GM10266 (cell line): ENCODE data around the gene ANKS1B.
A peak's percentile ranks its signal among the peaks of the same experiment; 100 is the strongest.
"Not testable (repeated sequence)": the region's sequence is repeated elsewhere in the genome, so short reads cannot be mapped to it uniquely, and the experiment has no call there.

ENCODE experiments used
- DNase-seq: peaks from one replicate; pipeline ENCODE4 v3.0.0; 2012; ENCODE audit errors: extremely low spot score
- TF ChIP-seq, protein P1 (sequence below): IDR thresholded peaks from 2 replicates; pipeline ENCODE4 v1.5.1; 2012; ENCODE audit warnings: mild to moderate bottlenecking, low read depth; ENCODE audit not compliant: control insufficient read depth, insufficient read depth; ENCODE audit errors: missing control alignments

Gene ANKS1B

DNA sequence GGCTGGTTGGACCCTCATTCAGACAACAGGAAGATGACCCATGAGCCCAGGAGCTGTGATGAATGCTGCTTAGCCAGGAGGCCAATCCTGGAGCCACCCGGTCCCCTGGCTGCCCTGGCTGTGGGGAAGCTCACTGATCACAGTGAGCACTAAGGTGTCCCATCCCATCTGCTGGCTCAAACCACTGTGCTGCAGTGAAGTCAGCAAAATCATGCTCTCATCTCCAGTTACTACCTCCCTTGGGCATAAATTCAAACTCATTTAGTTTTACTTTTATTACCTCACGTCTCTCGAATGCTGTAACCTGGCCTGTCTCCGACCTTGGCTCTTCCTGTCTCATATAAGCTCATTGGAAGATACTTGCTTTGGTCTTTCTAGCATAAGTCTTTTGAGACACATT is 1227.3 kb downstream of the ANKS1B start:
- DNase-seq = no peak
- TF ChIP-seq, protein P1, sequence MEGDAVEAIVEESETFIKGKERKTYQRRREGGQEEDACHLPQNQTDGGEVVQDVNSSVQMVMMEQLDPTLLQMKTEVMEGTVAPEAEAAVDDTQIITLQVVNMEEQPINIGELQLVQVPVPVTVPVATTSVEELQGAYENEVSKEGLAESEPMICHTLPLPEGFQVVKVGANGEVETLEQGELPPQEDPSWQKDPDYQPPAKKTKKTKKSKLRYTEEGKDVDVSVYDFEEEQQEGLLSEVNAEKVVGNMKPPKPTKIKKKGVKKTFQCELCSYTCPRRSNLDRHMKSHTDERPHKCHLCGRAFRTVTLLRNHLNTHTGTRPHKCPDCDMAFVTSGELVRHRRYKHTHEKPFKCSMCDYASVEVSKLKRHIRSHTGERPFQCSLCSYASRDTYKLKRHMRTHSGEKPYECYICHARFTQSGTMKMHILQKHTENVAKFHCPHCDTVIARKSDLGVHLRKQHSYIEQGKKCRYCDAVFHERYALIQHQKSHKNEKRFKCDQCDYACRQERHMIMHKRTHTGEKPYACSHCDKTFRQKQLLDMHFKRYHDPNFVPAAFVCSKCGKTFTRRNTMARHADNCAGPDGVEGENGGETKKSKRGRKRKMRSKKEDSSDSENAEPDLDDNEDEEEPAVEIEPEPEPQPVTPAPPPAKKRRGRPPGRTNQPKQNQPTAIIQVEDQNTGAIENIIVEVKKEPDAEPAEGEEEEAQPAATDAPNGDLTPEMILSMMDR = no peak

DNA sequence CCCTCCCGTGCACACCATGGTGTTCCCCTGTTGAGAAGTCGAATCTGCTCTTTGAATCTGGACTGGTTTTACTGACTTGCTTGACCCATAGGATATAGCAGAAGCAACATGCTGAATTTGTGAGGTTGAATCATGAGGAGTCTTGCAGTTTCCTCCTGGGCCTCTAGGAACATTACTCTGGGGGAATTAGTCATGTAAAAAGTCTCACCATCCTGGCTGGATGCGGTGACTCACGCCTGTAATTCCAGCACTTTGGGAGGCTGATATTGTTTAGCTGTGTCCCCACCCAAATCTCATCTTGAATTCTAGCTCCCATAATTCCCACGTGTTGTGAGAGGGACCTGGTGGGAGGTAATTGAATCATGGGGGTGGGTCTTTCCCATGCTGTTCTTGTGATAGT is 1228.9 kb downstream of the ANKS1B start:
- not testable (repeated sequence) for DNase-seq

DNA sequence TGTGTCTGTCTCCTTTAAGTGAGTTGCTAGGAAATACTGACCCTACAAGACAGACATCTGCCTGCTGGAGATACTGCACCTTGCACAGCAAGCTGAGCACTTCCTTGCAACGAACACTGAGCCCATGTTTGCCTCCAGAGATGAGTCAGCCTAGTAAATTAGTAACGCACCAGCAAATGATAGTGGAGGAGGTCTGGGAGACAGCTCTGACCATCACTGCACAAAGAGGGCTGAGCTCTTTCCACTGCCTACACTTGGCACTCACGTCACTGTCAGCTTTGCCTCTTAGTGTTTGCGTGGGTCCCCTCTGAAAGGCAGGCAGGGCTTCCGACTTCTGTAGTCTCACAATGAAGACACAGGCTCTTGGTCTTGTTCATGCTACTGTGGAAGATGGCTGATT is 1230.6 kb downstream of the ANKS1B start:
- DNase-seq = peak; percentile 69
- TF ChIP-seq, protein P1 = no peak

DNA sequence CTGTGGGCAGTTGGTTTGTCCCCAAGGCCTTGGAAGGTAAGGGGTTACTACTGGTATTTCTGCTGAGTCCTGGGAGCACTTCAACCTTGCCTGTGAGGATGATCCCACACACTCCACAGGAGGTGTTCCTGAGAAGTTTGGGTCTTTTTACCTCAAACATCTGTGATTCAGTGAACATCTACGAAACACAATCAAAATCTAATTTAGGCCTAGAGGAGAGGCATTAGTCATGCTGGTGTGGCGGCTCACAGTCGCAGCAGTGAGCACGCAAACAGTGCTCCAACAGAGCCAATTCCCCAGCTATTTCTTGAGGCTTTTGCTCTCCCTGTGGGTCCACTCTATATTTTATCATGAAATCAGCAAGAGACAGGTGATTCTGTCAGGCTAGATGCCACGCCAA is 1232.0 kb downstream of the ANKS1B start:
- TF ChIP-seq, protein P1 = no peak
- no peak for DNase-seq

DNA sequence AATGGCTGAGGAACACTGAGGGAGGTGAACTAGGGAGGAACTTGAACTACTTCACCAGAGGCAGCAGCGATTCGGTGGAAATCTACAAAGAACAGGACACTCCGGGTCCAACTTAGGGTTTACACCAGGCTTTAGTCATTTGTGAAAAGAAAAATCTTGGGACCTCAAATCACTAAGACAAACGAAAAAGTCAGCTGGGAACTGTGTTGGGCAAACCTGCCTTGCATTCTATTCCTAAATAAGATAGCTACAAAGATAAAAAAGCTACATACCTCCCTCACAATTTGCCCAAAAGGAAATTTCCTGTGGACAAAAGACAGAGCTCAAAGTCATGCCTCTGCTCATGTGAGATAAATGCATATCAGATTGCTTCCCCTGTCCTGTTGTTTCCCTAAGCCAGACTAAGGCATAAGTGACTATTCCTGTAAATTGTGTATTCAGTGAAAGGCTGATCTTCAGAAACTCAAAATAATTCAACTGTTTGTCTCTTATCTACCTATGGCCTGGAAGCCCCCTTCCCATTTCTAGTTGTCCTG is 1233.1 kb downstream of the ANKS1B start:
- DNase-seq = no peak
- TF ChIP-seq, protein P1 = no peak

DNA sequence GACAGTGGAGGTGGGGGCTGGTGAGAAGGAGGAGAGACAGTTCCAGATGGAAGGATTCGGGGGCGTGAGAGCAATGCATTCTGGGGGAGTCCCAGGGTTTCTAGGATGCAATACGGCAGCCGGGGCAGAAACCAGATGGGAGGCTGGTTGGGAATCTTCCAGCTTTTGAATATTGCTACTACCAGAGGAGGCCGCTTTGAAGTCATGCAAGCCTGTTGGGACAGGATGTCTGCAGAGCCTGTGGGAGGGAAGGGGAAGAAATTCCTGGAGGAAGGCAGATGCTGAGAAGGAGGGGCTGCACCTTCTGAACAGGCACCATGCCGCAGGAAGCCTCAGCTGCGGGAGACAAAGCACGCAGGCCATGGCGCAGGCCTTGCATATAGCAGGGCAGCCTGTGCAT is 1234.2 kb downstream of the ANKS1B start:
- TF ChIP-seq, protein P1 = no peak
- no peak for DNase-seq

DNA sequence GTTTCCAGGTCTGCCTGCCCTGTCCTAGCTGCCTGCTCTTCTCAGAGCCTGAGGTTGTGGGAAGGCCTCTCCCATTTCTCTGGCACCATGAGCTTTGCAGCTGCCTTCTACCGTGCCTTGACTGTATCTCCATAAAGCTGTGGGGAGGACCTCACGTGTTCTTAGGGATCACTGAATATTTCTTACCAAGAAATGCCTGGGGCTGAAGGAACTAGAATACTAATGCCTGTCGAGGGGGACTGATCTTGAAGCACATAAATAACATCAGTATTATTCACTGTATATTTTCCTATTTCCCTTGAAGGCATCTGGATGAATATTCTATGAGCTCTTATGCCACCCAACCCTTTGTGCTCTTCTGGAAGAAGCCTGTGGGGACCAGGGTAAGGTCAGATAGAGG is 1236.3 kb downstream of the ANKS1B start:
- TF ChIP-seq, protein P1 = no peak
- no peak for DNase-seq
